CD14-positive monocyte (primary cell): ENCODE results near the gene APOBEC3A. TPM values are rescaled to one million over a fixed set of nuclear protein-coding genes. Genes with fewer than 3 reads are reported as not detected.

Experiments
- DNase-seq, 3 donors: peaks; one replicate each; pipeline ENCODE4 v3.0.0-alpha.2; 2011 to 2022
- H2AFZ ChIP-seq: 2 replicates; pipeline ENCODE4 v1.6.0; 2012; ENCODE audit warnings: mild to moderate bottlenecking, low read depth, low read length, inconsistent platforms; ENCODE audit not compliant: insufficient read depth, poor library complexity, severe bottlenecking
- H3K27ac ChIP-seq, 2 donors: 1 replicate in 1 of 2; 2 replicates in 1 of 2; pipeline ENCODE4 v1.5.1; 2012 to 2013; ENCODE audit warnings: low read length in 2 of 2, control low read depth in 1 of 2, inconsistent platforms in 1 of 2, low read depth in 1 of 2, mild to moderate bottlenecking in 1 of 2
- H3K27me3 ChIP-seq, 2 donors: one replicate each; pipeline versions ENCODE4 v1.6.0 to v1.6.1; 2011 to 2013; ENCODE audit warnings: low read length in 2 of 2; ENCODE audit not compliant: control insufficient read depth in 2 of 2, insufficient read depth in 2 of 2
- H3K36me3 ChIP-seq, 2 donors: replicated peaks in 1 of 2; 1 replicate in 1 of 2; 2 replicates in 1 of 2; pipeline versions ENCODE4 v1.5.1 to v1.6.1; 2012 to 2013; ENCODE audit warnings: low read length in 2 of 2, control low read depth in 1 of 2, inconsistent platforms in 1 of 2, mild to moderate bottlenecking in 1 of 2; ENCODE audit not compliant: insufficient read depth in 2 of 2, control insufficient read depth in 1 of 2
- H3K4me1 ChIP-seq, 2 donors: 1 replicate in 1 of 2; 2 replicates in 1 of 2; pipeline versions ENCODE4 v1.5.1 to v1.6.1; 2012 to 2013; ENCODE audit warnings: low read length in 2 of 2, control low read depth in 1 of 2, inconsistent platforms in 1 of 2, mild to moderate bottlenecking in 1 of 2, moderate library complexity in 1 of 2; ENCODE audit not compliant: insufficient read depth in 2 of 2, control insufficient read depth in 1 of 2
- H3K4me2 ChIP-seq: replicated peaks from 2 replicates; pipeline ENCODE3; 2012; ENCODE audit warnings: low read length, moderate library complexity, mild to moderate bottlenecking; ENCODE audit not compliant: poor library complexity, severe bottlenecking; ENCODE audit errors: extremely low read depth
- H3K4me3 ChIP-seq, 3 experiments: fragments of 200-600 bp in 1 of 3; sonication (generic) in 1 of 3; replicated peaks in 1 of 3; 1 replicate in 2 of 3; 2 replicates in 1 of 3; pipeline ENCODE4 v1.5.1; 2011 to 2013; ENCODE audit warnings: low read length in 3 of 3, mild to moderate bottlenecking in 3 of 3, control low read depth in 2 of 3, low read depth in 2 of 3, inconsistent platforms in 1 of 3, moderate library complexity in 1 of 3
- H3K79me2 ChIP-seq: 2 replicates; pipeline ENCODE4 v1.6.0; 2012; ENCODE audit warnings: mild to moderate bottlenecking, control low read depth, inconsistent platforms, low read length, moderate library complexity; ENCODE audit not compliant: insufficient read depth
- H3K9ac ChIP-seq: 2 replicates; pipeline ENCODE4 v1.6.0; 2017; ENCODE audit warnings: low read length, mild to moderate bottlenecking; ENCODE audit not compliant: insufficient read depth, poor library complexity, severe bottlenecking
- H3K9me3 ChIP-seq, 2 donors: replicated peaks in 1 of 2; 1 replicate in 1 of 2; 2 replicates in 1 of 2; pipeline versions ENCODE4 v1.5.1 to v1.6.1; 2012 to 2013; ENCODE audit warnings: low read length in 2 of 2, control low read depth in 1 of 2; ENCODE audit not compliant: control insufficient read depth in 1 of 2, insufficient read depth in 1 of 2
- H4K20me1 ChIP-seq: 2 replicates; pipeline ENCODE4 v1.6.0; 2012; ENCODE audit warnings: mild to moderate bottlenecking, low read length, control low read depth, moderate library complexity; ENCODE audit not compliant: insufficient read depth
- H3K27ac Mint-ChIP-seq, 7 donors: one replicate each; pipeline ENCODE4 v1.8.0; 2020; ENCODE audit warnings: mild to moderate bottlenecking in 7 of 7, mixed read lengths in 7 of 7, moderate library complexity in 6 of 7, inconsistent platforms in 2 of 7
- H3K27me3 Mint-ChIP-seq, 3 donors: one replicate each; pipeline ENCODE4 v1.8.0; 2021 to 2022; ENCODE audit warnings: low read depth in 3 of 3, mild to moderate bottlenecking in 3 of 3, mixed read lengths in 3 of 3, moderate library complexity in 3 of 3, inconsistent platforms in 1 of 3
- H3K36me3 Mint-ChIP-seq, 2 donors: one replicate each; pipeline ENCODE4 v1.8.0; 2020; ENCODE audit warnings: mixed read lengths in 2 of 2, inconsistent platforms in 1 of 2, mild to moderate bottlenecking in 1 of 2
- H3K4me1 Mint-ChIP-seq: one replicate; pipeline ENCODE4 v1.8.0; 2020; ENCODE audit warnings: mild to moderate bottlenecking, mixed read lengths
- H3K4me3 Mint-ChIP-seq, 2 donors: one replicate each; pipeline ENCODE4 v1.8.0; 2020; ENCODE audit warnings: mild to moderate bottlenecking in 2 of 2, mixed read lengths in 2 of 2, moderate library complexity in 1 of 2
- H3K9me3 Mint-ChIP-seq, 7 donors: one replicate each; pipeline ENCODE4 v1.8.0; 2020 to 2022; ENCODE audit warnings: mixed read lengths in 7 of 7, mild to moderate bottlenecking in 6 of 7, moderate library complexity in 6 of 7, inconsistent platforms in 2 of 7
- CTCF ChIP-seq: fragments of 200-600 bp; IDR thresholded peaks from one replicate; pipeline ENCODE4 v1.8.0; 2022; ENCODE audit warnings: antibody characterized with exemption, mild to moderate bottlenecking
- WGBS: methylation state at CpG from one replicate; pipeline ENCODE4 v1.1.5; 2013; ENCODE audit warnings: missing lambda C conversion rate; ENCODE audit not compliant: insufficient coverage; 5-methylcytosine and 5-hydroxymethylcytosine counted together
- intact Hi-C, 2 donors: fragments of 100-400 bp; cut with micrococcal nuclease; formaldehyde crosslinking; loops; one replicate each; pipeline versions ENCODE4 v1.15.0 to v1.15.1; 2023
- polyA plus RNA-seq, 3 donors: library from polyadenylated mRNA; depleted of rRNA in 1 of 3; unstranded in 2 of 3; stranded (reverse) in 1 of 3; fragments of 300-500 nt in 2 of 3; fragments of >200 nt in 1 of 3; fragmentation: Illumina TruSeq in 2 of 3; gene quantifications; 1 replicate in 2 of 3; 2 replicates in 1 of 3; pipeline ENCODE4 v1.2.3, GENCODE V29; 2012 to 2021

Gene APOBEC3A
- polyA plus RNA-seq, 3 donors: 233 to 845 (median 247) TPM

GRCh38 chr22:38946771-38947170, 10.6 kb upstream of the APOBEC3A start:
- Mint-ChIP-seq H3K27ac (peak overlapping the region; percentile 85 to 99 (median 94)), H3K4me1 (peaks cover 89% of the 10 kb centered on the region), H3K27me3 (peaks cover 2 to 15% (median 4%) of the 10 kb centered on the region in 3 donors), H3K9me3 (peaks cover 0 to 5% (median 4%) of the 10 kb centered on the region in 7 donors), H3K4me3 (peak overlapping the region in 1 of 2 donors; percentile 68), H3K36me3 (peaks cover 10% of the 10 kb centered on the region in 2 donors)
- no peak for DNase-seq
- no peak overlapping the region for H3K9ac ChIP-seq
- H4K20me1 ChIP-seq: no peaks in the 10 kb centered on the region
- H3K9me3 ChIP-seq: no peaks in the 10 kb centered on the region
- no peaks in the 10 kb centered on the region for H3K79me2 ChIP-seq
- 94% methylated on average over 7 of the region's 8 CpGs for WGBS
- H2AFZ ChIP-seq: no peak overlapping the region
- H3K4me1 ChIP-seq: peaks cover 85 to 94% of the 10 kb centered on the region in 2 donors
- peak overlapping the region; percentile 72 to 73 for H3K27ac ChIP-seq
- H3K4me2 ChIP-seq: peak overlapping the region; percentile 14
- intact Hi-C loops: loop anchor here in 1 of 2 donors (10.0 kb wide), 1 partner anchor 192 kb away; the partner anchor contains the start of gene SUN2
- H3K4me3 ChIP-seq: no peak overlapping the region
- no peaks in the 10 kb centered on the region for H3K27me3 ChIP-seq
- no peaks in the 10 kb centered on the region for H3K36me3 ChIP-seq
- TF ChIP-seq CTCF: no peak

DNA sequence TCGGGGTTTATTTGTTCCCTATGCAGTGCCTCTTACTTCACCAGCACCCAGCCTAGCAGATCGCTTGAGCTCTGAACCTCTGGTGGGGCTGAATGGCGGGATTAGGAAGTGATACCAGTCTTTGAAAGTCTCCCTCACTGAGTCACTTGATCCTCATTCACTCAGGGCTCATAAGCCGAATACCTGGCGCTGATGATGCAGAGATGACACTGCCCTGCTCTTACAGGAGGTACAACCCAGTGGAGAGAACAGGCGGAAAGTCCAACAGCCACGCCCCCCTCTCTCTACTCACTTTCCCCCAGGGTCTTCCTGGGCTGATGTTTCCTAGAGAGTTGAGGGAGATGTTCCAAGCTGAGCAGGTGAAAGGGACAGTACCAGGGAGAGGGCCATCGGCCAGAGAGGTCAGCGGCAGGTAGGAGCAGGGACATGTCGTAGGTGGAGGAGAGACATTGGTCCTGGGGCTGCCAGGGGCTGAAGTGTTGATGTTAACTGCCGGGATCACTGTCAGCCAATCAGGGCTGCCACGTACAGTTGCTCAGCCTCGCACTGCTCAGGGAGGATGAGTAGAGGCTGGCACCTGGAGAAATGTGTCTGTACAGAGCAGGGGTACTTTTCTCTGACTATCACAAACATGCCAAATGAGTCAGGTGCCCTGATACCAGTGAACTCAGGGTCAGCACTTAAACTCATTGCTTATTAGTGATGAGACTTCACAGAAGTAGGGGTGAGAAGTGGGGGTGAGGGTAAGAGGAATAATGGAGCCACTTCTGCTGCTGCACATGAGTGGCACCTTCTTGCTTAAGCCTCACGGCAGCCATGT, 9.9 kb upstream of the APOBEC3A start:
- intact Hi-C loops: loop anchor here in 1 of 2 donors (10.0 kb wide), 1 partner anchor 193 kb away; the partner anchor contains the start of gene SUN2
- no peaks in the 10 kb centered on the region for H4K20me1 ChIP-seq
- peak overlapping the region in 1 of 2 donors; percentile 68 for H3K4me3 Mint-ChIP-seq
- no peaks in the 10 kb centered on the region for H3K79me2 ChIP-seq
- H3K4me2 ChIP-seq: peak overlapping the region; percentile 4
- H2AFZ ChIP-seq: no peak overlapping the region
- no peaks in the 10 kb centered on the region for H3K36me3 ChIP-seq
- H3K4me1 ChIP-seq: peaks cover 85 to 94% of the 10 kb centered on the region in 2 donors
- peak overlapping the region; percentile 72 to 73 for H3K27ac ChIP-seq
- peak; percentile 88 to 96 (median 91) for DNase-seq
- WGBS: 65% methylated on average over 6 of the region's 14 CpGs
- no peak overlapping the region for H3K4me3 ChIP-seq
- peak overlapping the region; percentile 85 to 99 (median 94) for H3K27ac Mint-ChIP-seq
- H3K9me3 ChIP-seq: no peaks in the 10 kb centered on the region
- no peak overlapping the region for H3K9ac ChIP-seq
- H3K27me3 ChIP-seq: no peaks in the 10 kb centered on the region
- H3K36me3 Mint-ChIP-seq: peaks cover 10% of the 10 kb centered on the region in 2 donors
- peaks cover 89% of the 10 kb centered on the region for H3K4me1 Mint-ChIP-seq
- peaks cover 0 to 5% (median 4%) of the 10 kb centered on the region in 7 donors for H3K9me3 Mint-ChIP-seq
- H3K27me3 Mint-ChIP-seq: peaks cover 2 to 15% (median 4%) of the 10 kb centered on the region in 3 donors
- TF ChIP-seq CTCF: no peak
